Inferior parietal cortex (tissue), 1 donor: ENCODE measurements around the gene SPTLC3.
A peak's percentile ranks its signal among the peaks of the same experiment; 100 is the strongest.
"Not testable (repeated sequence)": the region's sequence is repeated elsewhere in the genome, so short reads cannot be mapped to it uniquely, and the experiment has no call there.

Source experiments
- DNase-seq: peaks from one replicate; pipeline ENCODE4 v3.0.0-alpha.2; 2016; ENCODE audit errors: extremely low spot score

SPTLC3 gene

DNA sequence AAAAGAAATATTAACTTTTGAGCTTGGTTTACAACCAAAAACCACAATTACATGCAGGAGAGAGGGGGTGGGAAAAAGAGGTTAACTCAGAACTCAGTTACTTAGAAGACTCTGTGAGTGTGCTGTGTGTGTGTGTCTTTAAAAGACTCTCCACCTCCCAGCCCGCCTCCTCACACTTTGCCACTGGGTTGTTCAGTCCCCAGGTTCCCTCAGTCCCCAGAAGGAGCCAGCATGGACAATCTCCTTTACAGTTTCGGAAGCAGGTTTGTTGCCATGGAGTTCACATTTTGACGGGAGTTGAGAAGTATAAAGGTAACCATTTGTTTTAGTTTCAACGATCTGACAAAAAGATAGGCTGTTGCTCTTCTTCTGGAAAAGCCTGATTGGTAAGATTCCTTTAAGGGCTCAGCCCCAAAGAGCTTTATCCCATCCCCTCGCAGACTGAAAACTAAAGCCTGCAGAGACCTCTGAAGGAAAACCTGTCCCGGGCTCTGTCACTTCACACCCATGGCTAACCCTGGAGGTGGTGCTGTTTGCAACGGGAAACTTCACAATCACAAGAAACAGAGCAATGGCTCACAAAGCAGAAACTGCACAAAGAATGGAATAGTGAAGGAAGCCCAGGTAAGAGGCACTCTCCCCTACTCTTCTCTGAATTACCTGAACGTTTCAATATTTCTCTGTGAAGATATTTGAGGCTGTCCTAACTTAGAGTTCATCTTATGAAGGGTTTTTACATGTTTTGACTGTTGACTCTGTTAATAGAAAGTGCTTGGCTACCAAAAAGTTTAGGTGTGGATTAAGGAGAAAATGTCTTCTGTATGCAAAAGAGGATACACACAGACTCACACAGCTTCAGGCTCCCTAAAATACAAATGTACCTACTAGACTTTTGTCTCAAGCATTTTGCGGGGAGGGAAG lies at the start of gene SPTLC3:
Gene SPTLC3 (plus strand): TSS at position 212 of the 921 bp plus-strand sequence. CDS start 296 bp downstream, at position 508.
- peak; percentile 12 for DNase-seq

DNA sequence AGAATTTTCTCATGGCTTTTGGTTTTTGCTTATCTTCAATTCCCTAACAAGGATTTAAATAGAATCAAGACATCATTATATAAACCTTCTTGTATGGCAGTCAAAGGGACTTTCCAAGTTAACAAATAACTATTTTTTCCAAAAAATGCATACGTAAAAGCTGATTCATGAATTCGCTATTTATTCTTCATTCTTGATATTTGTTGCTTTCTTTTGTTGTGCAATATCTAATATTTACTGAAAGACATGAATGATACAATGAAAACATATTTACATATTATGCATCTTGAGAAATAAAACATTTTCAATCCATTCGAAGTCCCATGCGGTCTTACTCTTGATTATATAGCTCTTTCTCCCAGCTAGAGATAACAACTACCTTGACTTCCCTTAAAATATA lies 47.0 kb upstream of the SPTLC3 start:
- no peak for DNase-seq

DNA sequence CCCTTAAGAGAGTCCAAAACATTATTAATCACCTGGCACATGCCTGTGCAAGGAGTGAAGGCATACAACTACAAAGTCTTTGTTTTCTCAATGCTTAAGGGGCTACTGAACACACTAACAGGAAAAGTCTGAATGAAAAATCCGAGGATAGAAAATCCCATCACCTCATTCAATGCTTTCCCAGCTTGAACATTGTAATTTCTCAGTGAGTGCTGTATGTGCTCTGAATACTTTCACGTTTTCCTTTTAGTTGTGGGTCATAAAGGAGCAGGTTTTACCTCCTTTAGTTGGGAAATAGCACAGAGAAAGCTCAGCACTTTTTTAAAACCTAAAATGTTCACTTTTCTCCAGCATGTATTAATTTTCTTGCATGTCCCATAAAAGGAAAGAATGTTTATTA lies 45.9 kb upstream of the SPTLC3 start:
- no peak for DNase-seq

DNA sequence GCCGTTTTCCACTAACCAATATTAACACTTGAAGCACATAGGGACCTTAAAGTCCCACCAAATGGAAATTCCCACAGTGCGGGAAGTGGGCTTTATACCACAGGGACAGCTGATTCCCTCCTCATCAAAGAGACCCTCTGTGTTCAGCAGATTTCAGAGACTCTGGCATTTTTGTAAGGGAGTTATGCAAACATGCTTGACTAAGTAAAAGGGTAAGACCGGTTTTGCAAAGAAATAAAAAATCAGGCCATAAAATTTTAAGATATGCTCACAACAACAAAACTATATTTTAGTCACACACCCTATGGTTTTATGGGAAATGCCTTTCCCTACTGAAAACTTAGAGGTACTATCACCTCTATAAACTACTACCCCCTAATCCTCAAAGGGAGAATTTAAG lies 45.4 kb upstream of the SPTLC3 start:
- DNase-seq: no peak

DNA sequence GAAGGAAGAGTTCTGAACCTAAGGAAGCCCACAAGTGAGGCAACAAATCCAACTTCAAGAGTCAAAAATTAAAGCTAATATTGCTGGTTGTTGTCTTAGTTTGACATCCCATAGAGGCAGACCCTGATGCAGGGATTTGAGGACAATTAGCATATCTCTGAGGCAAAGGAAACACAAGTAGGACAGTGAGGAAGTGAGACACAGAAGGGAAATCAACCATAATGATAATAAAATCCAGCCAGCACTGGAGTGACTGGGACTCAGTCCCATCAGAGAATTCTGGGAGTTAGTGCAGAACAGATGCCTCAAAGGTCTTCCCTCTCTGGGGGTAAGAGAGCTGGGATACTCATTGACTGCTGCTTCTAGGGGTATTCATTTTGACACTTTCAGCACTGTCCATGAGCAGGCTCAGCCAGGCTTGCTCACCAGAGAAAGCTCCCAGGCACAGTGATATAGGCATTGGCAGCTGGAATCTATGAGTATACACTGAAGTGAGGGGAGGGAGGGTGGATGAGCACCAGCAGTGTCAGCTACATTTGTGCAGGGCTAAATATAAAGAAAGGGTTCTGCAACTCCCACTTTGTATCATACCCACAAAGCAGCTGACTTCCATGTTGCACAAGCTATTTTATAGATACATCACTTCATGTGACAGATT lies 43.4 kb upstream of the SPTLC3 start:
- peak; percentile 6 for DNase-seq

DNA sequence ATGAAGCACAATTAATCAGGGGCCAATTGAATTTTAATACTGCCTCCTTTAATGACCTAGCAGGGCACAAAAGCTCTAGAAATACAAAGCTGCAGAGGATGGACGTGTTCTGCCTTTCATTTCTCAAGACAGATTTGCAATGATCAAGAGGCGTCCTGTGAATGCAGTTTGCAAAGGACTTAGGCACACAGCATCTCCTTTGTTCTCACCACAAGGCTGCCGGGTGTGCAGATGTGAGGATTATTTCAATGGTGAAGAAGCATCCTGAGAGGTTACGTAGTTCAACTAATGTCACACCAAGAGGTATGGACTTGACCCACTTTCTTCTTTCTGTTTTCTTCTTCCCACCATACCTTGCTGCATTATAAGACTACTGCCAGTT lies 42.9 kb upstream of the SPTLC3 start:
- peak; percentile 10 for DNase-seq

DNA sequence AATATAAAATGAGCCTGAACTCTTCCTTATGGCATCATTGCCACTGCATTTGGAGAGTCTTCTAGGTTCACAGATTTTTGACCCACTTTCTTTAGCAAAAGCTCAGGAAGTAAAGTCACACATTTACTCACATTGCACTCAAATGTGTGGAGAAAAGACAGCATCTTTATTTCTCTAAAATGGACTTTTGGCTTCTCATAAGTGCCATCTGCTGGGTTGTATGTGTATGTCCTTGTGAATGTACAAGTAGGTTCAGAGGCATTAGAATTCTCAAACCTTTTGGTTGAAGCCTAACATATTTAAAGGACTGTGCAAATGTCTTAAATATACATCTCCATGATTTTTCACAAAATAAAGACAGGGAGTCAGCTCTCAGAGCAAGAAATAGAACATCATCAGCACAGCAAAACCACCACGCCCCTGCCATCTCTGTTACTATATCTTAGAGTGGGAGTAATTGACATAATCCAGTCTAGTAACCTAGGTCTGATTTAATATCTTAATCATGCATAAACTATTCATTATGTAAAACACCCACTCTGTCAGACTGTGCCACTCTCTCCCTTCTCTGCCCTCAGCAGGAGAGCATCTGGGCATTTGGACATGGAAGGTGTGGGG lies 42.2 kb upstream of the SPTLC3 start:
- DNase-seq: peak; percentile 70

DNA sequence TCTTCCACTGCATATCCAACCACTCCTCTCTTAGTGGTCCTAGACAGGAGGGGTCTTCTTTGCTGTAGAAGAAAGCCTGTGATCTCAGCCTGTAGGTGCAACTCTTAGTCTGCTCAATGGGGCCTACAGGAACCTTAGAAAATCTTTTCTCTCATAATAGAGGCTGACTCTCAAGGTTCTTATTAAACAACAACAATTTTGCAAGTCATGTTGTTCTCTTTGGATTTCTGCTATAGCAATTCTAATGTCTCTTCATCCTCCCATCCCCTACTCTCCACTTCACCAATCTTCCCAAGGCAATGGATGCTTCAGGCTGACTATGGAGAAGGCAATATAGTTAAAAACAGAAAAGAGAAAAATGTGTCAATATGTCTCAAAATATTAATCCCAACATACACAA lies 40.8 kb upstream of the SPTLC3 start:
- DNase-seq: no peak

DNA sequence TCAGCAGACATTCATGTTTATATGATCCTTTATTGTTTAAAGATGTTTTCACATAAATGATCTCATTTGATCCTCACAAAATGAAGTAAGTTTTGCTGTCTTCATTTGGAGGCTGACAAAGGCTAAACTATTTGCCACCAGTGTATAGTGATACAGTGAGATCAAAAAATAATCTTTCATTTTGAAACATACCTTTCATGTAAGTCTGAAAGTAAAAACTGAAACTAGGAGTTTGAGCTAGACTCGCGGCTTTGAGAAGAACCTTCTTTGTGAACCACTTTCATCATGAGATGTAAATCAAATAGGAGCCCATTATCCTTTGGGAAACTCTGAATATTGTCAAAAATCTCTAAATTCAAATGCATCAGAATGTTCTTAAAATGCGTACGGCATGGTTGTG lies 40.3 kb upstream of the SPTLC3 start:
- DNase-seq: no peak

DNA sequence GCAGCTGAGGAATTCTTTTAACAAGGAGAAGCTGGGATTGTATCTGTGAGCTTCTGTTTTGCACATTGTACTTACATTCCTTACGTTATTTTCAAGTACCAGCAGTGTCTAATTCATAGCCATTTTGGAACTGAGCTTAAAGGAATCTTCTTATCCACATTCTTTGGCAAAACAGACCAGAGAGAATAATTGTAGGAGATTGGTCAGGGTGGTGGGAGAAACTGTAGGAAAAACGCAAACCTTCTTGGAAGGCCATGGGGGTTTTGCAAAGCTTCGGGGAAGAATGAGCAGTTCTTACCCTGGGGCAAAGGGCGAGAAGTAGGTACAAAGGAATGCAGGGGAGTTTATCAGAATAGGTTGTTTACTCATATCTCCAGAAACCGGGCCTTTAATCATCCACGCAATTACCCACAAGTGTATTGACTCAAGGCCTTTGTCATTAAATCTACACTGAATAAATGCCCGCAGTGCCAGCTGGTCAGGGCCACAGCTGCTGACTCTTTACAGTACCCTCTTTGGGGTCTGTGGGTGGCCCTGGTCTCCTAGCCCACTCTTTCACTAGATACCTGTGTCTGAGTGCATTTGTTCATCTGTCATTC lies 39.6 kb upstream of the SPTLC3 start:
- no peak for DNase-seq

DNA sequence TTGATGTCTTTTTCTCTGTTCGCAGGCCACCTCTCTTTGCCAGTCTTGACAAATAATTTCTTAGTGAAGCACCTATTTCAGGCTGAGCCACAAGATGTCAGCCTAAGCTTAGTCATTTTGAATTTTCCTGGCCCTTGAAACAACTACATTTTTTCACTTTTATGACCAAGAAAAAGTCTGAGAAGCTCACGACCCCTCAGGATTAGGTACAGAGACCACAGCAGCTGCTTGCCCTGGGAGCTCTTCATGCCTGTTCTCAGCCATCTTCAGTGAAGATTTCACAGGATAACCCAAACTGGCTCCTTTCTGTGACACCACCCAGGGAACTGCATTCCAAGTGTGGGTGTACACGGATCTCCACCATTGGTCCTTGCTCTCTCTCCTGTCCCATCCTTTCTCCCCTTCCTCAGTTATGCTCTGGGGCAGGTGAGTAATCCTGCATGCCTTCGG lies 38.4 kb upstream of the SPTLC3 start:
- peak; percentile 52 for DNase-seq

DNA sequence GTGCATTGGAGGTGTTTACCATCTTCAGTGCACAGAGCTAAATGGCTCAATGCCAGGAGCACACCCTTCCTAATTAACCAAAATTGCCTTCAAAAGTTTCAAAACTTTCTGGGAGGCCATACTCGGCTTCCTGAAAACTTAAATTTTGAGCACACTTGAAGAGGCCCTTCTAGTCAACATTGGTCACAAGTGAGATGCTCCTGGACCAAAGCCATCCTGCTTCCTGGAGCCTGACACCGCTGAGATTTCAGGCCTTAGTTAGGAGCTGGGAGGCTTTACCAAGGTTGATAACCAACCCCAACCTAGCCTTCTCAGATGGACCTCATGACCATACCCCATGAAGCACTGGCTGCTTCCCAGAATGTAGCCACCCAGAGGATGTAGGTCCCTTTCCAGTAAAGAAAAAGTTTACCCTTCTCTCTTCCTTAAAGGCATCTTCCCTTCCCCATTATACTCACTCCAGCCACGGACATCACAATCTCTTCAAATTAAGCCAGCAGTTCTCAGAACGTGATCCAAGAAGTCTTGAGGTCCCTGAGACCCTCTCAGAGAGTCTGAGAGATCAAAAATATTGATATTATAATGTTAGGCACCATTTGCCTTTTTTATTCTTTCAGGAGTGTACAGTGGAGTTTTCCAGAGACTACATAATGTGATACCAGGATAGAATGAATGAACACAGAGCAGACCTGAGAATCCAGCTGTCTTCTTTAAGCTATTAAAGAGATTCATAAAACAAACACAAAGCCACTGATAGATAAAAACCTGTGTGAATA lies 32.8 kb upstream of the SPTLC3 start:
- no peak for DNase-seq

DNA sequence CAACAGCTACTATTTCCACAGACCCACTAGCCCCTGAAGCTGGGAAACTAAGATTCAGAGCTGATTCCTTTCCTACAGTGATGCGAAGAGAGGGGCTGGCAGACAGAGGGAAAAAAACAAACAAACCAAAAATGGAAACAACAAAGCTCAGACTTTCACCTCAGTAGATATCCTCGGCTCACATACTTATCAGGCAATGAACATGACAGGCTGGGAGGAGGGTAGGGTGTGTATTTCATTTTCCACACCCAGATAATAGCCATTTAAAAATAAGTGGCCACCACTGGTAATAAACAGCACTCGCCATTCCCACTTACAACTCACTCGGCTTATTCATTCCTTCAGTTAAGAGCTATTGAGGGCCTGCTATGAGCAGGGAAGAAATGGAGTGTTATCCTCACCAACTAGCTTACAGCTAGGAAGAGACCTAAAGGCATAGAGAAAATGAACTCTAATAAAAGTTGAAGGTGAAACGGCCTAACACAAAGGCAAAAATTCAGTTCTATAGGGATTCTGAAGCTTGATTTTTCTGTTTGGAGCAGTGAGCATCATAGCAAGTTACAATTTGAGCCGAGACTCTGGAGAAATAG lies 32.0 kb upstream of the SPTLC3 start:
- DNase-seq: no peak

DNA sequence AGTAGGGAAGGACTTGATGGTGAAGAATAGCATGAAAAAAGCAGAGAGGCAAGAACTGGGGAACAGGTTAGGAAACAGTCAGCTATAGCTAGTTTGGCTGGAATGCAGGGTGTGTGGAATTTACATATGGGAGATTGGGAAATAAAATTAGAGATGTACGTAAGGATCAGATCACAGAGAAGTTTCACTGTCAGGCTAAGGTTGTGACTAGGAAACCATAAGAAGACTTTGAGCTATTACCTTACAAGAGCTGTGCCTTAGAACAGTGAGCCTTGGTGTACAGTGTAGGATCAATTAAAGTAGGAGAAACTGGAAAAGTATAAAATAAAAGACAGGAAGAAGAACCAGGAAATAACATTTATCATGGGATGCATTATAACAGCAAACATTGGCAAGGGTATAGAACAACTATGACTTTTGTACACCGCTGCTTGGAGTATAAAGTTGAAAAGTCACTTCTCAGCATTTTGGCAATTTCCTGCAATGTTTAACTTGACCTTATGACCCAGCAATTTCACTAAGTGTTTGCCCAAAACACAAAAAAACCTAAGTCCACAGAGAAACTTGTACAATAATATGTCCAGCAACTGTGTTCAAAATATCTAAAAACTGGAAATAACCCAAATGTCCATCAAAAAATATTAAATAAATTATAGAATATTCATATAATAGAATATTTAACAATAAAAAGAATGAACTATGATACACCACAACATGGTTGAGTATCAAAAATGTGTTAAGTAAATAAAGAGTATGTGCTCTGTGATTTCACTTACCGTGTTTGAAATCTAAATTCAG lies 31.2 kb upstream of the SPTLC3 start:
- no peak for DNase-seq

DNA sequence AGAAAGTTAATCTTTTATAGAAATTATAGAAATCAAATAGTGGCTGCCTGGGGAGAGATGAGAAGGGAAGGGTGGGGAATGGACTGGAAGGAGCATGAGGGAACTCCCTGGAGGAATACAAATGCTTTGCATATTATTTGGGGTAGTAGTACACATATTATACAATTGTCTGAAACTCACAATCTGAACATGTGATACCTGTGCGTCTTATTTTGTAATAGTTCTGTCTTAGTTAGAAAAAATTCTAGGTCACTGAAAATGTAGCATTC lies 30.7 kb upstream of the SPTLC3 start:
- DNase-seq: no peak

DNA sequence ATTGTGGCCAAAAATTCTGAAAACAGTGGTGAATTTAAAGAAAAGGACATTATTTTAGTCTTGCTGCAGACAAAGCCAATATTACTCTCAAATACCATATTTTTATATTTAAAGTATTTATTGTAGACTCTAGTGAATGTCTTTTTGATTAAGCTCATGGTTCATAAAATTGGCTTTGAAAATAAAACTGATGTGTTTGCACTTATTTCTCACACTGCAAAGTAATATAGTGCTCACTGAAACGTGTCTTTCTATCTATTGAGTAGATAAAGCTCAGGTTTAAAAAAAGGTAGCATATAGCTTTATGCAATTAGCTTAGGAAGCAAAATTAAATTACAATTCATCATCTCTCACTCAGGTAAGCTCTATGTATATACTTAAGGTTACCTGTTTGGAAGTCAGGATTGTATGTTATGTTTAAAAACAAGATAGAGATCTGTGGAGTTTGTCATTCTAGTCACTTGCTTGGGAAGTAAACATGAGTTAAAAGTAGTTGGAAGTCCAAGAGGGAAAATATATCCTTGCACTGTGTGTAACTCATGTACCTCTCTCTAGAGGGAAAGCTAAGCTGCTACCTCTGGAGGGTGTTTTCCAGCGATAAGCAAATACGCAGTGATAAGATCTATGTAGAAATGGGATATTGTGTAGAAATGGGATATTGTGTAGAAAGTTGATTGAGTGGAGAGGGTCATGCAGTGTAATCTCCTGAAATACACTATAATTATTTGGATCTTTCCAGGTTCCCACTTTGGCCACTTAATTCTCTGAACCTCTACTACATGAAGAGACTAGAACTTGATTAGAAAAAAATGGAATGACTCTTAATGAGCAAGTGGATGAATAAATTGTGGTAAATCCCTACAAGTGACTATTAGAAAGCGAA lies 29.9 kb upstream of the SPTLC3 start:
- DNase-seq: no peak

DNA sequence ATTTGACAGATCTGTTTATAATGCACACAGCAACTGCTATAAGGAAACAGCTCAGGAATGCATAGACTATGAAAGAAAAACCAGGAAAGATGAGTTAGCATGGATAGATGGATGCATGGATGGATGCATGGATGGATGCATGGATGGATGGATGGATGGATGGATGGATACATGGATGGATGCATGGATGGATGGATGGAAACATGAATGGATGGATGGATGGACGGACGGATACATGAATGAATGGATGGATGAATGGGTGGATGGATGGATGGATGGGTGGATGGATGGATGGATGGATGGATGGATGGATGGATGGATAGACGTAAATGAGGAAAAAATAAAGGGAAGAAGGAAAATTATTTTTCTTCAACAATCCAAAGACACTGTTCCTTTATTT lies 29.1 kb upstream of the SPTLC3 start:
- not testable (repeated sequence) for DNase-seq

DNA sequence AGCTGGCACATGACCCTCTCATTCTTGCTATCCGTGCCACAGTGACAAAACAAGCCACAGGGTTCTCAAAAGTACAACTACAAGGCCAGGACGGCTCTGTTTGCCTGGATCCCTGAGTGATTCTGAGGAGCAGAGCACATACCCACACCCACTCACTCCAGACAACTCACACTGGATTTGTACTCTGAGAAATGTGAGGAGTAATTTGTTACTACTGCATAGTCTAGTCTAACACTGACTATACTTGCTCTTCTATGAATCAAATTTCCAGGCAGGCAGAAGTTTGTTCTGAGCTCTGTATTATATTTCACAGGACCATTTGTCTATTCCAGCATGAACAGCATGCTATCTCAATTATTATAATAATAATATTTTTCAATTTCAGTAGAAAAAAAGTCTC lies 26.7 kb upstream of the SPTLC3 start:
- no peak for DNase-seq

DNA sequence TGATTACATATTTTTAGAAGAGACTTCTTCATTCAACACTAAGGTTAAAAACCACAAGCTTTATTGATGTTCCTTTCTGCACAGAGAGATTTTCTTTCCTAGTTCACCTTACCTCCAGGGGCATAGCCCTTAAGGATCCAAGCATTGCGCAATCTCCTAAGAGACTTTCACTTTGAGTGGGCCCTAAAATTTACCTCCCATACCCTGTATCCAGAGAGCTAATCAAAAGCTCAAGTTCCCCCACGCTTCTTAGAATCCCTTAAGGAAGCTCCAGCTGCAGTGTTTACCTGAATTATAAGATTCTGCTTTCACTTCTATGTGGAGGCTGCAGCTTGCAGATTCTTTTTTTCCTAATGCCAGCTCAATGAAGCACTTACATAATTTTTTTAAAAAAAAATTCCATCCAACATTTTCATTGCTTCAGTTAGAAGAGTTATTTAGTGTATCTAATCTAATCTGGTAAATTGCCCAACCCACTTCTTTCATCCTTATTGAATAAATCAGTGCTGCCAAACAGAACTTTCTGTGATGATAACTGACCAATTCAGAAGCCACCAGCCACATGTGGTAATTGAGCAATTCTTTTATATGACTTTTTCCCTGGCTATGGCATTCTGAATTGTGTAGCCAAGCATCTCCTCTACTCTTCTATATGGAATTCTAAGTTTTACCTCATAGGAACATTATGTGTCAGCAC lies 24.6 kb upstream of the SPTLC3 start:
- no peak for DNase-seq
